ENCODE measurements around the gene SSH2.
"Not testable (repeated sequence)": the region's sequence is repeated elsewhere in the genome, so short reads cannot be mapped to it uniquely, and the experiment has no call there.

The SSH2 gene

GRCh38 chr17:29665481-29665810, 264.6 kb downstream of the SSH2 start:
- Mint-ChIP-seq H3K4me3 (no peak overlapping the region), H3K4me1 (peaks cover 1% of the 10 kb centered on the region), H3K27ac (ENCODE audit: low read depth) (no peak overlapping the region), H3K9me3 (no peaks in the 10 kb centered on the region), H3K27me3 (no peaks in the 10 kb centered on the region), H3K36me3 (ENCODE audit: insufficient read depth) (peaks cover 45% of the 10 kb centered on the region)
- no peak for ATAC-seq (replicated peaks; ENCODE audit: extremely low read depth, poor library complexity, severe bottlenecking)
- no peak for DNase-seq (ENCODE audit: low spot score in 2 of 2)

- Mint-ChIP-seq H3K4me3 (no peak overlapping the region), H3K36me3 (ENCODE audit: insufficient read depth) (peaks cover 42% of the 10 kb centered on the region), H3K9me3 (no peaks in the 10 kb centered on the region), H3K27ac (ENCODE audit: low read depth) (no peak overlapping the region), H3K27me3 (no peaks in the 10 kb centered on the region), H3K4me1 (peaks cover 4% of the 10 kb centered on the region)
- no peak for DNase-seq (ENCODE audit: low spot score in 2 of 2)
- no peak for ATAC-seq (replicated peaks; ENCODE audit: extremely low read depth, poor library complexity, severe bottlenecking)
Observed at GRCh38 chr17:29664743-29665480, 265.1 kb downstream of the SSH2 start.

- DNase-seq (ENCODE audit: low spot score in 2 of 2), result no peak
- peaks cover 9% of the 10 kb centered on the region for H3K4me1 Mint-ChIP-seq
- peaks cover 43% of the 10 kb centered on the region for H3K36me3 Mint-ChIP-seq (ENCODE audit: insufficient read depth)
- H3K9me3 Mint-ChIP-seq, result no peaks in the 10 kb centered on the region
- no peak overlapping the region for H3K4me3 Mint-ChIP-seq
- H3K27ac Mint-ChIP-seq (ENCODE audit: low read depth), result peak overlapping the region; percentile 3
- no peaks in the 10 kb centered on the region for H3K27me3 Mint-ChIP-seq
- ATAC-seq (replicated peaks; ENCODE audit: extremely low read depth, poor library complexity, severe bottlenecking), result no peak
Observed at GRCh38 chr17:29663155-29663554, 266.9 kb downstream of the SSH2 start.

- no peaks in the 10 kb centered on the region for H3K9me3 Mint-ChIP-seq
- ATAC-seq (replicated peaks; ENCODE audit: extremely low read depth, poor library complexity, severe bottlenecking) (no peak), DNase-seq (ENCODE audit: low spot score in 2 of 2) (no peak)
- no peak overlapping the region for H3K27ac Mint-ChIP-seq (ENCODE audit: low read depth)
- no peaks in the 10 kb centered on the region for H3K27me3 Mint-ChIP-seq
- H3K4me1 Mint-ChIP-seq, result peaks cover 9% of the 10 kb centered on the region
- no peak overlapping the region for H3K4me3 Mint-ChIP-seq
- peaks cover 38% of the 10 kb centered on the region for H3K36me3 Mint-ChIP-seq (ENCODE audit: insufficient read depth)
Observed at GRCh38 chr17:29661213-29661612, 268.8 kb downstream of the SSH2 start.

- H3K36me3 Mint-ChIP-seq (ENCODE audit: insufficient read depth), result peaks cover 40% of the 10 kb centered on the region
- no peak for DNase-seq (ENCODE audit: low spot score in 2 of 2)
- no peaks in the 10 kb centered on the region for H3K9me3 Mint-ChIP-seq
- no peaks in the 10 kb centered on the region for H3K27me3 Mint-ChIP-seq
- H3K27ac Mint-ChIP-seq (ENCODE audit: low read depth), result peak overlapping the region; percentile 44
- ATAC-seq (replicated peaks; ENCODE audit: extremely low read depth, poor library complexity, severe bottlenecking), result peak; percentile 71
- no peak overlapping the region for H3K4me3 Mint-ChIP-seq
- peaks cover 9% of the 10 kb centered on the region for H3K4me1 Mint-ChIP-seq
Observed at GRCh38 chr17:29659155-29659554, 270.9 kb downstream of the SSH2 start.

- ATAC-seq (replicated peaks; ENCODE audit: extremely low read depth, poor library complexity, severe bottlenecking) (no peak), DNase-seq (ENCODE audit: low spot score in 2 of 2) (no peak)
- Mint-ChIP-seq H3K4me1 (peaks cover 7% of the 10 kb centered on the region), H3K27me3 (no peaks in the 10 kb centered on the region), H3K4me3 (no peak overlapping the region), H3K27ac (ENCODE audit: low read depth) (no peak overlapping the region), H3K9me3 (no peaks in the 10 kb centered on the region), H3K36me3 (ENCODE audit: insufficient read depth) (peaks cover 36% of the 10 kb centered on the region)
Observed at GRCh38 chr17:29655323-29655722, 274.7 kb downstream of the SSH2 start.

- Mint-ChIP-seq H3K4me1 (peaks cover 4% of the 10 kb centered on the region), H3K4me3 (no peak overlapping the region), H3K27ac (ENCODE audit: low read depth) (no peak overlapping the region), H3K27me3 (no peaks in the 10 kb centered on the region), H3K36me3 (ENCODE audit: insufficient read depth) (peaks cover 40% of the 10 kb centered on the region), H3K9me3 (no peaks in the 10 kb centered on the region)
- no peak for ATAC-seq (replicated peaks; ENCODE audit: extremely low read depth, poor library complexity, severe bottlenecking)
- no peak for DNase-seq (ENCODE audit: low spot score in 2 of 2)
Observed at GRCh38 chr17:29653995-29654714, 275.9 kb downstream of the SSH2 start.

- no peaks in the 10 kb centered on the region for H3K27me3 Mint-ChIP-seq
- DNase-seq (ENCODE audit: low spot score in 2 of 2), result no peak
- no peaks in the 10 kb centered on the region for H3K4me1 Mint-ChIP-seq
- ATAC-seq (replicated peaks; ENCODE audit: extremely low read depth, poor library complexity, severe bottlenecking), result no peak
- H3K4me3 Mint-ChIP-seq, result no peak overlapping the region
- H3K36me3 Mint-ChIP-seq (ENCODE audit: insufficient read depth), result peaks cover 36% of the 10 kb centered on the region
- H3K27ac Mint-ChIP-seq (ENCODE audit: low read depth), result no peak overlapping the region
- H3K9me3 Mint-ChIP-seq, result no peaks in the 10 kb centered on the region
Observed at GRCh38 chr17:29652976-29653375, 277.1 kb downstream of the SSH2 start.

- H3K27ac Mint-ChIP-seq (ENCODE audit: low read depth); H3K4me1 Mint-ChIP-seq; H3K27me3 Mint-ChIP-seq; H3K4me3 Mint-ChIP-seq; ATAC-seq (replicated peaks; ENCODE audit: extremely low read depth, poor library complexity, severe bottlenecking); H3K9me3 Mint-ChIP-seq; DNase-seq (ENCODE audit: low spot score in 2 of 2): not testable (repeated sequence)
- H3K36me3 Mint-ChIP-seq (ENCODE audit: insufficient read depth), result peaks cover 34% of the 10 kb centered on the region
Observed at GRCh38 chr17:29651913-29652312, 278.1 kb downstream of the SSH2 start.

GRCh38 chr17:29650396-29650795, 279.6 kb downstream of the SSH2 start:
- Mint-ChIP-seq H3K27ac (ENCODE audit: low read depth) (peak overlapping the region; percentile 71), H3K4me1 (no peaks in the 10 kb centered on the region), H3K36me3 (ENCODE audit: insufficient read depth) (peaks cover 40% of the 10 kb centered on the region), H3K27me3 (no peaks in the 10 kb centered on the region), H3K4me3 (no peak overlapping the region), H3K9me3 (no peaks in the 10 kb centered on the region)
- DNase-seq (ENCODE audit: low spot score in 2 of 2) (no peak), ATAC-seq (replicated peaks; ENCODE audit: extremely low read depth, poor library complexity, severe bottlenecking) (no peak)

GRCh38 chr17:29649359-29649758, 280.7 kb downstream of the SSH2 start:
- peak overlapping the region; percentile 71 for H3K27ac Mint-ChIP-seq (ENCODE audit: low read depth)
- no peaks in the 10 kb centered on the region for H3K4me1 Mint-ChIP-seq
- H3K4me3 Mint-ChIP-seq, result no peak overlapping the region
- DNase-seq (ENCODE audit: low spot score in 2 of 2), result no peak
- H3K9me3 Mint-ChIP-seq, result no peaks in the 10 kb centered on the region
- no peak for ATAC-seq (replicated peaks; ENCODE audit: extremely low read depth, poor library complexity, severe bottlenecking)
- peaks cover 41% of the 10 kb centered on the region for H3K36me3 Mint-ChIP-seq (ENCODE audit: insufficient read depth)
- H3K27me3 Mint-ChIP-seq, result no peaks in the 10 kb centered on the region

GRCh38 chr17:29648005-29648404, 282.0 kb downstream of the SSH2 start:
- Mint-ChIP-seq H3K4me3 (no peak overlapping the region), H3K36me3 (ENCODE audit: insufficient read depth) (peaks cover 48% of the 10 kb centered on the region), H3K27me3 (no peaks in the 10 kb centered on the region), H3K27ac (ENCODE audit: low read depth) (no peak overlapping the region), H3K4me1 (no peaks in the 10 kb centered on the region), H3K9me3 (no peaks in the 10 kb centered on the region)
- ATAC-seq (replicated peaks; ENCODE audit: extremely low read depth, poor library complexity, severe bottlenecking), result no peak
- no peak for DNase-seq (ENCODE audit: low spot score in 2 of 2)

GRCh38 chr17:29645515-29646051, 284.4 kb downstream of the SSH2 start:
- Mint-ChIP-seq H3K36me3 (ENCODE audit: insufficient read depth) (peaks cover 42% of the 10 kb centered on the region), H3K9me3 (no peaks in the 10 kb centered on the region), H3K4me3 (no peak overlapping the region), H3K4me1 (peaks cover 4% of the 10 kb centered on the region), H3K27ac (ENCODE audit: low read depth) (no peak overlapping the region), H3K27me3 (no peaks in the 10 kb centered on the region)
- no peak for ATAC-seq (replicated peaks; ENCODE audit: extremely low read depth, poor library complexity, severe bottlenecking)
- DNase-seq (ENCODE audit: low spot score in 2 of 2), result no peak
